GM18499 (cell line): ENCODE measurements around the gene MTUS2.
"Not testable (repeated sequence)": the region's sequence is repeated elsewhere in the genome, so short reads cannot be mapped to it uniquely, and the experiment has no call there.

ENCODE experiments used
- ATAC-seq: cut with Tn5 transposase; IDR thresholded peaks from one replicate; pipeline ENCODE4 v1.9.1; 2021; ENCODE audit warnings: moderate number of reproducible peaks; ENCODE audit not compliant: insufficient read depth, unreplicated experiment

The MTUS2 gene

GRCh38 chr13:29281932-29282495 lies 461.9 kb downstream of the MTUS2 start:
- no peak for ATAC-seq

GRCh38 chr13:29284726-29285125 lies 464.6 kb downstream of the MTUS2 start:
- ATAC-seq: no peak

- ATAC-seq: no peak
These were observed 467.1 kb downstream of the MTUS2 start for GRCh38 chr13:29287237-29287636.

- ATAC-seq: no peak
These were observed 471.9 kb downstream of the MTUS2 start for GRCh38 chr13:29292045-29292444.

- ATAC-seq: no peak
These were observed 474.7 kb downstream of the MTUS2 start for GRCh38 chr13:29294821-29295220.

GRCh38 chr13:29301027-29301426 lies 480.9 kb downstream of the MTUS2 start:
- no peak for ATAC-seq

- no peak for ATAC-seq
These were observed 484.0 kb downstream of the MTUS2 start for GRCh38 chr13:29304148-29304547.

GRCh38 chr13:29310806-29311205 lies 490.7 kb downstream of the MTUS2 start:
- no peak for ATAC-seq

GRCh38 chr13:29315847-29316246 lies 495.7 kb downstream of the MTUS2 start:
- ATAC-seq: no peak

GRCh38 chr13:29317828-29318227 lies 497.7 kb downstream of the MTUS2 start:
- no peak for ATAC-seq

- no peak for ATAC-seq
These were observed 498.6 kb downstream of the MTUS2 start for GRCh38 chr13:29318741-29319140.

- ATAC-seq: no peak
These were observed 499.3 kb downstream of the MTUS2 start for GRCh38 chr13:29319451-29319850.

- ATAC-seq: no peak
These were observed 503.8 kb downstream of the MTUS2 start for GRCh38 chr13:29323954-29324353.

- no peak for ATAC-seq
These were observed 504.5 kb downstream of the MTUS2 start for GRCh38 chr13:29324601-29325000.

GRCh38 chr13:29328501-29328900 lies 508.4 kb downstream of the MTUS2 start:
- ATAC-seq: no peak

GRCh38 chr13:29336356-29336755 lies 516.2 kb downstream of the MTUS2 start:
- ATAC-seq: no peak

GRCh38 chr13:29339386-29340272 lies 519.5 kb downstream of the MTUS2 start:
- ATAC-seq: no peak

- ATAC-seq: not testable (repeated sequence)
These were observed 525.9 kb downstream of the MTUS2 start for GRCh38 chr13:29345860-29346582.

GRCh38 chr13:29355029-29355428 lies 534.9 kb downstream of the MTUS2 start:
- ATAC-seq: no peak

GRCh38 chr13:29359181-29359580 lies 539.0 kb downstream of the MTUS2 start:
- ATAC-seq: no peak

GRCh38 chr13:29361716-29362115 lies 541.6 kb downstream of the MTUS2 start:
- ATAC-seq: no peak
